ENCODE measurements around the gene OLFML1. TPM values are rescaled to one million over a fixed set of nuclear protein-coding genes. Genes with fewer than 3 reads are reported as not detected.

The OLFML1 gene
- total RNA-seq, 1 experiment from 2014 or later, result not detected

GRCh38 chr11:7450836-7451235 lies 34.5 kb upstream of the OLFML1 start:
- no peak overlapping the region for H4K5ac ChIP-seq (ENCODE audit: insufficient read length, low read depth, low read length)
- H3K9ac ChIP-seq (ENCODE audit: extremely low read depth, insufficient read length, low read length), result no peak overlapping the region
- H3K4me1 ChIP-seq (ENCODE audit: insufficient read depth, low read length), result no peaks in the 10 kb centered on the region
- no peak overlapping the region for H4K8ac ChIP-seq (replicated peaks; ENCODE audit: insufficient read length, low read depth, low read length)
- no peak overlapping the region for H3K23ac ChIP-seq (ENCODE audit: insufficient read length, low read depth, low read length)
- H3K27ac ChIP-seq (ENCODE audit: insufficient read length, low read depth, low read length), result no peak overlapping the region
- TF ChIP-seq CTCF (conservative IDR thresholded peaks at IDR 0.05), result no peak
- no peak overlapping the region for H2BK15ac ChIP-seq (ENCODE audit: low read depth, low read length)
- H3K14ac ChIP-seq (ENCODE audit: insufficient read depth, low read length), result no peak overlapping the region
- H3K18ac ChIP-seq (ENCODE audit: insufficient read length, low read depth, low read length), result no peak overlapping the region
- H3K9me3 ChIP-seq (ENCODE audit: control insufficient read depth, low read depth, low read length), result no peaks in the 10 kb centered on the region
- no peak overlapping the region for H2AFZ ChIP-seq (ENCODE audit: low read length)
- H3K56ac ChIP-seq (ENCODE audit: insufficient read length, low read depth, low read length), result no peak overlapping the region
- H3K79me2 ChIP-seq (ENCODE audit: insufficient read depth, low read length), result no peaks in the 10 kb centered on the region
- H3K4me1 Mint-ChIP-seq, result peaks cover 8 to 13% of the 10 kb centered on the region in 2 experiments; a peak in 2 of 4 replicates
- H3K27ac Mint-ChIP-seq, result no peak overlapping the region
- no peak overlapping the region for H2BK12ac ChIP-seq (ENCODE audit: insufficient read length, low read depth, low read length)
- no peak overlapping the region for H3K4me3 Mint-ChIP-seq
- H3K9me3 Mint-ChIP-seq, result no peaks in the 10 kb centered on the region
- no peak overlapping the region for H3T11ph ChIP-seq (ENCODE audit: low read length)
- H4K91ac ChIP-seq (ENCODE audit: insufficient read length, low read depth, low read length), result no peak overlapping the region
- H3K27me3 Mint-ChIP-seq (ENCODE audit: low read depth), result peaks cover 7% of the 10 kb centered on the region
- H4K20me1 ChIP-seq (ENCODE audit: control insufficient read depth, insufficient read depth, insufficient read length), result no peaks in the 10 kb centered on the region
- DNase-seq, result no peak
- H2BK5ac ChIP-seq (ENCODE audit: insufficient read length, low read length), result no peak overlapping the region
- no peaks in the 10 kb centered on the region for H3K79me1 ChIP-seq (ENCODE audit: insufficient read depth, low read depth, low read length, poor library complexity, severe bottlenecking)
- H3K4me2 ChIP-seq (ENCODE audit: insufficient read depth, insufficient read length, low read length), result no peak overlapping the region
- no peaks in the 10 kb centered on the region for H3K27me3 ChIP-seq (ENCODE audit: insufficient read depth, low read length)
- no peaks in the 10 kb centered on the region for H3K36me3 Mint-ChIP-seq (ENCODE audit: insufficient read depth in 1 of 3, low read depth in 3 of 3)
- no CpG with 5 or more reads among the region's 3 CpGs for WGBS (ENCODE audit: extremely low coverage, insufficient read length, low lambda C conversion rate)
- H3K23me2 ChIP-seq (ENCODE audit: insufficient read length, low read depth, low read length, poor library complexity, severe bottlenecking), result no peaks in the 10 kb centered on the region
- no peak overlapping the region for H3K4ac ChIP-seq (ENCODE audit: low read depth, low read length)
- H2BK120ac ChIP-seq (ENCODE audit: low read depth, low read length, poor library complexity, severe bottlenecking), result no peak overlapping the region
- no peak overlapping the region for H2AK5ac ChIP-seq (ENCODE audit: insufficient read length, low read length)
- no peak overlapping the region for H2BK20ac ChIP-seq (ENCODE audit: low read depth, low read length, poor library complexity, severe bottlenecking)
